Colonic mucosa (tissue), 4 donors: Measurements from ENCODE around the gene HAVCR1. TPM values are rescaled to one million over a fixed set of nuclear protein-coding genes. Genes with fewer than 3 reads are reported as not detected.
A peak's percentile ranks its signal among the peaks of the same experiment; 100 is the strongest.
"Not testable (repeated sequence)": the region's sequence is repeated elsewhere in the genome, so short reads cannot be mapped to it uniquely, and the experiment has no call there.

Experiments used
- DNase-seq: peaks from one replicate; pipeline ENCODE4 v3.0.0-alpha.2; 2020
- H3K27ac ChIP-seq: fragments of 200-600 bp; one replicate; pipeline ENCODE4 v1.8.0; 2021
- H3K27me3 ChIP-seq: fragments of 200-600 bp; one replicate; pipeline ENCODE4 v1.8.0; 2021
- H3K36me3 ChIP-seq: fragments of 200-600 bp; one replicate; pipeline ENCODE4 v1.8.0; 2021
- H3K4me1 ChIP-seq: fragments of 200-600 bp; one replicate; pipeline ENCODE4 v1.8.0; 2021; ENCODE audit warnings: mild to moderate bottlenecking
- H3K4me3 ChIP-seq: fragments of 200-600 bp; one replicate; pipeline ENCODE4 v1.8.0; 2021
- H3K9ac ChIP-seq, 2 donors: one replicate each; pipeline ENCODE4 v1.7.0; 2013; ENCODE audit warnings: control low read depth in 2 of 2, low read depth in 2 of 2, low read length in 2 of 2
- H3K9me3 ChIP-seq: fragments of 200-600 bp; one replicate; pipeline ENCODE4 v1.8.0; 2021
- CTCF ChIP-seq: fragments of 200-600 bp; IDR thresholded peaks from one replicate; pipeline ENCODE4 v1.8.0; 2022; ENCODE audit warnings: antibody characterized with exemption, mild to moderate bottlenecking
- intact Hi-C: fragments of 100-400 bp; cut with DNase I; formaldehyde crosslinking; loops from one replicate; pipeline ENCODE4 v1.14.1; 2022
- total RNA-seq, 2 donors: library from RNA; stranded (reverse); fragmentation: NEBNext Ultra II Directional in 1 of 2; extraction: Animal tissue kit (Norgen Biotek cat#: 25700) in 1 of 2; gene quantifications; one replicate each; pipeline ENCODE4 v1.2.1, GENCODE V29; 2021
- donor health status: healthy.
- donor health status: DM: no; HTN: no; CAD: no.
- donor health status: DM: no; HTN: no; CAD: no.

Gene HAVCR1
- total RNA-seq, 2 donors from 2014 or later, result 7.1 to 27.7 TPM

- intact Hi-C loops, result no loop called here
- H3K36me3 ChIP-seq, result no peaks in the 10 kb centered on the region
- no peaks in the 10 kb centered on the region for H3K27me3 ChIP-seq
- H3K27ac ChIP-seq, result peak overlapping the region; percentile 15
- no peak overlapping the region for H3K9ac ChIP-seq
- DNase-seq, result peak; percentile 59
- no peak overlapping the region for H3K4me3 ChIP-seq
- H3K4me1 ChIP-seq, result no peaks in the 10 kb centered on the region
- no peaks in the 10 kb centered on the region for H3K9me3 ChIP-seq
- no peak for TF ChIP-seq CTCF
Observed at GRCh38 chr5:157063776-157064430, 5.0 kb upstream of the HAVCR1 start.

GRCh38 chr5:157059891-157060290 lies 975 bp upstream of the HAVCR1 start:
- no peaks in the 10 kb centered on the region for H3K36me3 ChIP-seq
- no peaks in the 10 kb centered on the region for H3K27me3 ChIP-seq
- H3K27ac ChIP-seq, result no peak overlapping the region
- no peak overlapping the region for H3K9ac ChIP-seq
- H3K4me3 ChIP-seq, result no peak overlapping the region
- H3K4me1 ChIP-seq, result peaks cover 6% of the 10 kb centered on the region
- no peaks in the 10 kb centered on the region for H3K9me3 ChIP-seq
- no peak for TF ChIP-seq CTCF
- no peak for DNase-seq
- intact Hi-C loops, result no loop called here

- Histone ChIP-seq H3K4me3 (no peak overlapping the region), H3K36me3 (no peaks in the 10 kb centered on the region), H3K27me3 (no peaks in the 10 kb centered on the region), H3K4me1 (peaks cover 6% of the 10 kb centered on the region), H3K9me3 (no peaks in the 10 kb centered on the region), H3K9ac (peak overlapping the region in 1 of 2 donors; percentile 58), H3K27ac (peak overlapping the region; percentile 44)
- TF ChIP-seq CTCF, result no peak
- intact Hi-C loops, result no loop called here
- DNase-seq, result no peak
Observed at GRCh38 chr5:157057459-157058370, 1.2 kb downstream of the HAVCR1 start.

GRCh38 chr5:157056848-157057247 lies 2.1 kb downstream of the HAVCR1 start:
- H3K4me1 ChIP-seq, H3K9ac ChIP-seq, H3K27ac ChIP-seq, H3K9me3 ChIP-seq, DNase-seq, H3K4me3 ChIP-seq, intact Hi-C loops, H3K27me3 ChIP-seq, H3K36me3 ChIP-seq: not testable (repeated sequence)

- DNase-seq, result no peak
- Histone ChIP-seq H3K4me3 (no peak overlapping the region), H3K27me3 (no peaks in the 10 kb centered on the region), H3K4me1 (no peaks in the 10 kb centered on the region), H3K9me3 (no peaks in the 10 kb centered on the region), H3K36me3 (no peaks in the 10 kb centered on the region), H3K27ac (peak overlapping the region; percentile 70), H3K9ac (no peak overlapping the region)
- intact Hi-C loops, result no loop called here
- TF ChIP-seq CTCF, result no peak
Observed at GRCh38 chr5:157051604-157052245, 7.2 kb downstream of the HAVCR1 start.
